Adipocyte (in vitro differentiated cells): ENCODE data around the gene DHRS2.

Experiments used
- DNase-seq: peaks from one replicate; pipeline ENCODE4 v3.0.0-alpha.2; 2015; ENCODE audit warnings: low read depth
- H3K27me3 ChIP-seq: replicated peaks from 2 replicates; pipeline ENCODE4 v1.7.0; 2013; ENCODE audit warnings: mild to moderate bottlenecking, low read length, moderate library complexity; ENCODE audit not compliant: control insufficient read depth, insufficient read depth
- H3K36me3 ChIP-seq: 2 replicates; pipeline ENCODE4 v1.7.0; 2013; ENCODE audit warnings: low read length, mild to moderate bottlenecking, moderate library complexity; ENCODE audit not compliant: control insufficient read depth, insufficient read depth, severe bottlenecking
- H3K4me1 ChIP-seq: 2 replicates; pipeline ENCODE4 v1.7.0; 2013; ENCODE audit warnings: mild to moderate bottlenecking, low read length, moderate library complexity; ENCODE audit not compliant: control insufficient read depth, insufficient read depth
- H3K4me3 ChIP-seq: 2 replicates; pipeline ENCODE4 v1.7.0; 2013; ENCODE audit warnings: mild to moderate bottlenecking, low read length, moderate library complexity
- H3K9ac ChIP-seq: 2 replicates; pipeline ENCODE4 v1.7.0; 2013; ENCODE audit warnings: mild to moderate bottlenecking, low read length, moderate library complexity
- H3K9me3 ChIP-seq: 2 replicates; pipeline ENCODE4 v1.7.0; 2013; ENCODE audit warnings: mild to moderate bottlenecking, low read length, moderate library complexity; ENCODE audit not compliant: control insufficient read depth

DHRS2 gene

DNA sequence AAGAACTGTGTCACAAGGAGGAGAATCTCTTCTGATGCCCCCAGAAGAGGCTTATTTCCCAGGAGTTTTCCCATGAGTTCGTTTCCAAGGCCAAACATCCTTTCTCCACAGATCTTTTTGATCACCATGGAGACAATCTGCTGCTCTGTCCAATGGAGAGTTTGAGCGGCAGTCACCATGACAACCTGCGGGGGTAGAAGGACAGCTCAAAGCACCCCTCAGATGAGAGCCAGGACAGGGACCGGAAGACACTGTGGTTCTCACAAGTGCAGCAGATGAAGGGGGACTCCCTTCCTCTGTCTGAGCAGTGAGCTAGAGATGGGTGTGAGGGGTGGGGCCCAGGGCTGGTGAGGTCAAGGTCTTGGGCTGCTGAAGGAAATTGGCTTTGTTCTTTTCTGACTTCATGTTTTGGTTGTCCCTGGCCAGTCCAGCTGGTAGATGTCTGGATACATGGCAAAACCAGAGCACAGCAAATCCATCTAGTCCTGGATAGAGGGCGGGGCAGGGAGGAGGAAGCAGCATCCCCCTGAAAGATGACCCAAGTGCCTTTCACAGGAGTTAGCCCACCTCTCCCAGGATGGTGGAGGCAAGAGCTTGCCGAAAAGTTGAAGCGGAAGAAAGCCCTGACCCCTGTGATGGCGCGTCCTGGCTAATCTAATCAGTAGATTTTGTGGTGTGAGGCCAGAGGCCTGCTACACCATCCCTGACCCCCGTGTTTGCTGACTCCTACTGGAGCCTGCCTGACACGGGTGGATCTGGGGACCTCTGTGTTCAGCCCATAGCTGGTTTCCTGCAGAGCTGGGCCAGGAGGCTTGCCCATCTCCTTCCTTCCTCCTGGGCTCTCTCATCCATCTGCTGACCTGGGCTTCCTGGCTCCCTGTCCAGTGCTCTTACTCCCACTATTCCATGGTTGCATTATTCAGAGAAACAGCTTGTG is 24.4 kb downstream of the DHRS2 start:
- Histone ChIP-seq H3K4me1 (no peaks in the 10 kb centered on the region), H3K4me3 (no peak overlapping the region), H3K36me3 (no peaks in the 10 kb centered on the region), H3K27me3 (peaks cover 65% of the 10 kb centered on the region), H3K9ac (no peak overlapping the region), H3K9me3 (no peaks in the 10 kb centered on the region)
- no peak for DNase-seq

DNA sequence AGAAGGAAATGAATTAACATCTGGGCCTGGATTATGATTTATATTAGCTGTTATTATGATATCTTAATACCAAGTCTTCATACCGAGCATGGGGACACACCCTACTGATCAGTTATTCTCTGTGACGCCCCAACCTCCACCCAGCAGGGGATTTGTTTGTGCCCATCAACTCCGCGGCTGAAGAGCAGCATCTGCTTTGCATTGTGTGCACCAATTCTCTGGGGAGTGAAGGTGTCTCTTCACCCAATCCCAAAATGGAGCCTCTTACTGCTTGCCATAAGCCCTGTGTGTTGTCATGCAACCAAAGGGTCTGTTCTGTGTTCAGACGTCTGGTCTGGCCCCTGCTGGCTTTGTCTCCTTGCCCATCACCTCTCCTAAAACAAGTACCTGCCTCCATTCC is 25.4 kb downstream of the DHRS2 start:
- no peaks in the 10 kb centered on the region for H3K36me3 ChIP-seq
- H3K9ac ChIP-seq, result no peak overlapping the region
- no peak for DNase-seq
- H3K4me1 ChIP-seq, result no peaks in the 10 kb centered on the region
- H3K4me3 ChIP-seq, result no peak overlapping the region
- peaks cover 65% of the 10 kb centered on the region for H3K27me3 ChIP-seq
- H3K9me3 ChIP-seq, result no peaks in the 10 kb centered on the region

DNA sequence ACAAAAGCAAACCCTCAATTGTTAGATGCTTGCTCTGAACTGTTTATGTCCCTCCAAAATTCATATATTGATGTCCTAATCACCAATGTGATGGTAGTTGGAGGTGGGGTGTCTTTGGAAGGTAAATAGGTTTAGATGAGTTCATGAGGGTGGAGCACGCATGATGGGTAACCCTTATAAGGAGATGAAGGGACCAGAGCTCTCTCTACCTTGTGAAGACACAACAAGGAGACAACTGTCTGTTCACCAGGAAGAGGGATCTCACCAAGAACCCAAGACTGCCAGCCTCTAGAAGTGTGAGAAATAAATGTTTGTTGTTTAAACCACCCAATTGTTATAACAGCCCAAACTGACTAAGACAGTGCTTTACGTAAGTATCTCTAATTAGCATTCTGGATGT is 27.0 kb downstream of the DHRS2 start:
- Histone ChIP-seq H3K9ac (no peak overlapping the region), H3K36me3 (no peaks in the 10 kb centered on the region), H3K27me3 (peaks cover 64% of the 10 kb centered on the region), H3K4me1 (no peaks in the 10 kb centered on the region), H3K4me3 (no peak overlapping the region), H3K9me3 (no peaks in the 10 kb centered on the region)
- DNase-seq, result no peak

DNA sequence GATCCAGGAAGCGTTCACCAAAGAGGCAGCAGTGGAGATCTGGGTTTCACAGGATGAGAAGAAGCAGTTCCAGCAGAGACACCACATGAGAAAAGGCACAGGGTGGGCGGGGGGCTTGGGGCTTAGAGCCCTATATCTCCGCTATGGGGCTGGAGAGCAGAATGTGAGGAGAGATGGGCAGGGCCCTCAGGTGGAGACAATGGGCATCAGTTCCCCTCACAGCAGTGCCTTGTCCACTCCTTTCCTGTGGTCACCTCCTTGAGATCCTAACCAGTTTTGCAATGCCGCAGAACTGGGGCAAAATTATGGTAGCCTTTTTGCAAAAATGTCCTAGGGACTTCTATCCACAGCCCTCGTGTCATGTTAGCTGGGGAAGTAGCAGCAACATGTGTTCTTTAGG is 27.5 kb downstream of the DHRS2 start:
- H3K27me3 ChIP-seq, result peaks cover 58% of the 10 kb centered on the region
- H3K36me3 ChIP-seq, result no peaks in the 10 kb centered on the region
- H3K4me3 ChIP-seq, result no peak overlapping the region
- no peaks in the 10 kb centered on the region for H3K4me1 ChIP-seq
- no peaks in the 10 kb centered on the region for H3K9me3 ChIP-seq
- no peak for DNase-seq
- no peak overlapping the region for H3K9ac ChIP-seq

DNA sequence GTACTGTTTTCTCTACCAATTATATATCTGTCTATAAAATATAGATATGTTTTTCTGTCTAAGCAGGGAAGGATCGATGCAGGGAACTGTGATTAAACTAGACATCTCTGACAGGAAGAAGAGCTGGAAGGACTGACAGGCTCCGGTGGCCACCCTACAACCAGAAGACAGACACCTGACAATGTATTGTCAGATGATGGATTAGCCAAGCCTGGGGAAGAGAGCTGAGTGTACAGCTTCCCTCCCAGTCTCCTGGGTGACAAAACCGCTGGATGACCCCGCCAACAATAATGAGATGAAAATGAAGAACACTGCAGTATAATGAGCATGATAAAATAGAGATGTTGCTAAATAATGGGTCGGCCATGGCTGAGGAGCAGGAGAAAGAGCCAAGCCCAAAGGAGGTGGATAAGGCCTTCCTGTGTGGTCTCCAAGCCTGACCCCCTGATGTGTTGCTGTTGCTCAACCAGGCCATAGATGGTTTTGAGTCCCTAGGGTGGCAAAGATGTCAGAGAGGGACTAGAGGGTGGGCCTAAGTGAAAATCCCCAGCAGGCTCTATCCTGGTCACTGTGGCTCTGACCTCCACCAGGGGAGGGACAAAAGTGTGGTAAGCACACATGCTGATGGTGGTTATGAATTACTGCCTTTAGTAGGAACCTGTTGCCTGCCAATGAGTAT is 28.2 kb downstream of the DHRS2 start:
- no peaks in the 10 kb centered on the region for H3K4me1 ChIP-seq
- no peak for DNase-seq
- H3K27me3 ChIP-seq, result peaks cover 52% of the 10 kb centered on the region
- no peak overlapping the region for H3K4me3 ChIP-seq
- no peak overlapping the region for H3K9ac ChIP-seq
- no peaks in the 10 kb centered on the region for H3K36me3 ChIP-seq
- no peaks in the 10 kb centered on the region for H3K9me3 ChIP-seq

DNA sequence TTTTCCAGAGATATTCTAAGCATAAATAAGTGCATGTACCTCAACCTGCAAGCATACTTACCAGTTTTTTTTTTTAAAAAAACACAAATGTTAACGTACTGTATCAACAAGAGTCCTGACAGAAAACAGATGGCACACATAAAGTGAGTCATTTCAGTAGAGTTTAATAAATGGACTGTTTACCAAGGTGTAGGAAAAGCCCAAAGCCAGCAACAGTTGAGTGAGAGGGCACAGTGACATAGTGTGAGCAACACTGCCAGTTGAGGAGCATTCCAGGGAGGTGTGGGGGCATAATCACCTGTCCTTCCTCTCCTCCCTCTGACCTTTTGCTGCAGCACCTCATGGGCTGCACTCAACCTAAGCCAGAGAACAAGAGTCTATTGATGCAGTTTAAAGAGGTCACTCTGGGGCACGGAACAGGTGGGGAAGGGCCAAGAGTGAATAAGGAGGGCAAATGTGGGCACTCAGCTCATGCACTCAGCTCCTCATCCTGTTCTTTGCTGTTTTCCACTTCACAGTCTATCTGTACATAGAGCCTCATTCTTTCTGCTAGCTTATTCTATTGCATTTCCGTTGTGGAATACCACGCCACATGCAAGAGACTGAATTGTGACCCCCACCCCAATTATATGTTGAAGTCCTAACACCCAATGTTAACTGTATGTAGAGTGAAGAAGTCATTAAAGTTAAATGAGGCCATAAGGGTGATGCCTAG is 29.3 kb downstream of the DHRS2 start:
- H3K9ac ChIP-seq, result no peak overlapping the region
- DNase-seq, result no peak

DNA sequence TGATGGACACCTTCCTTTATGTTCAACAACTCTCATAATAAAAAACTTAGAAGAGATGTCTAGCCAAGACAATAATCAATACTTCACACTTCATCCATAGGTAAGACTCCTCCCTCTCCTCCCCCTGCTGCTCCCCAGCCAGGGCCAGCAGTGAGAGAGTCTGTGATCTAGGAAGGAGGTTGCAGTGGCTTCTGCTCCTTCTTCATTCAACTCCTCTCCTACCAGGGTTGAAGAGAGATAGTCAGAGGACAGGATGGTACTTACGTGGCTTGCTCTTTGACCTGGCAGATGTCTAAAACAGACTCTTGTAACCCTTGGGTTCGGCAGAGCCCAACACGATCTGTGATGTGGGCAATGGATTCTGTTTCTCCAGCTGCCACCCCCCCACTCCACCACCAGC is 31.0 kb downstream of the DHRS2 start:
- H3K4me1 ChIP-seq, result no peaks in the 10 kb centered on the region
- no peaks in the 10 kb centered on the region for H3K36me3 ChIP-seq
- H3K9ac ChIP-seq, result no peak overlapping the region
- H3K27me3 ChIP-seq, result peaks cover 29% of the 10 kb centered on the region
- no peaks in the 10 kb centered on the region for H3K9me3 ChIP-seq
- no peak for DNase-seq
- no peak overlapping the region for H3K4me3 ChIP-seq

More for the DNA sequence above, 29.3 kb downstream of the DHRS2 start:
- Histone ChIP-seq H3K9me3 (no peaks in the 10 kb centered on the region), H3K4me3 (no peak overlapping the region), H3K27me3 (peaks cover 45% of the 10 kb centered on the region), H3K36me3 (no peaks in the 10 kb centered on the region), H3K4me1 (no peaks in the 10 kb centered on the region)

DNA sequence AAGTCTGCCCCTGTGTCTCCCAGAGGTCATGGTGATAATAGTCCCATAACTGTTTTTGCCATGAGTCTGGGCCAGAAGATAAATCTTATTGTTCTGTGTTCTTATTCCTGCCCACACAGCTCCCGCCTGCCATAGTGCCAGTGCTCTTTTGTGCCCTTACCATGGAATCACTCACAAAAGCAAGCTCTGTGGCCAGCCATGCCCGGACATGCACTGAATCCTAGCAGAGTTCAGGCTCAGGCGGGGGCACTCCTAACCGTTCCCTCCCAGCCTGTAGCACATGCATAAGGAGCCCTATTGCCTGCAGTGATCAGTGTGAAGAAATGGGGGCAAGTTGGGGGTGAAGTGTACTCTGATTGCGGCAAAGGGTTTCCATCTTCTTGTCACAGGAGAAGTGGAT is 33.3 kb downstream of the DHRS2 start:
- H3K9me3 ChIP-seq, result no peaks in the 10 kb centered on the region
- no peaks in the 10 kb centered on the region for H3K36me3 ChIP-seq
- no peak overlapping the region for H3K4me3 ChIP-seq
- no peak overlapping the region for H3K9ac ChIP-seq
- H3K4me1 ChIP-seq, result no peaks in the 10 kb centered on the region
- no peak for DNase-seq
- peaks cover 21% of the 10 kb centered on the region for H3K27me3 ChIP-seq

DNA sequence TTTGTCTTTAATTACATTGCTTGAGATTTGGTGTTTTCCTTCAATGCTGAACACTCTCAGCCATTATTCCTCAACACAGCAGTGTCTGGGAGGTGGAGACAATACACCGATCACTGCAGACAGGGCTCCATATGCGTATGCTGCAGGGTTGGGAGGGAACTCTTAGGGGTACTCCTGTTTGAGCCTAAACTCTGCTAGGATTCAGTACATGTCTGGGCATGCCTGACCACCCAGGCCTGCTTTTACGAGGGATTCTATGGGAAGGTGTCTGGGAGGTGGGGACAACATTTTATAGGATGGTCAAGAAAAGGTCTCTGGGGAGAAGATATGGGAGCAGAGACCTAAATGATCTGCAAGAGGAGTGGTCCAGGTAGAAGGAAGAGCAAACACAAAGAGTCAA is 34.3 kb downstream of the DHRS2 start:
- H3K9me3 ChIP-seq, result no peaks in the 10 kb centered on the region
- H3K9ac ChIP-seq, result no peak overlapping the region
- no peaks in the 10 kb centered on the region for H3K36me3 ChIP-seq
- peaks cover 22% of the 10 kb centered on the region for H3K27me3 ChIP-seq
- H3K4me1 ChIP-seq, result no peaks in the 10 kb centered on the region
- H3K4me3 ChIP-seq, result no peak overlapping the region
- DNase-seq, result no peak

DNA sequence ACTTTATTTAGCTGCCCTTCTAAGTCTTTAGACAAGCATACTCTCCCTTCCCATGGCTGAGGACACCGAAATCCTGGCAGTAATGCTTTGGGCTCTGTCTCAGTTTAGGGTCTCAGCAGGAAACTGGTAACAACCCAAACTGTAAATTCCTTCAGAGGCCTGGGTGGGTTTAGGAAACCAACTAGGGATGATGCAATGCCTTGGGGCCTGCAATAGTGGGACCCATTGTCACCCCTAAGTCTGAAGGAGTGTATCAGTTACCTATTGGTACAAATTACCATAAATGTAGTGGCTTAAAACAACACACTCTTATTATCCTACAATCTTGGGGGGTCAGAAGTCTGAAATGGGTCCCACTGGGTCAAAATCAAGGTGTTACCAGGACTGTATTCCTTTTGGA is 36.0 kb downstream of the DHRS2 start:
- no peaks in the 10 kb centered on the region for H3K9me3 ChIP-seq
- peaks cover 21% of the 10 kb centered on the region for H3K27me3 ChIP-seq
- no peak overlapping the region for H3K4me3 ChIP-seq
- DNase-seq, result no peak
- no peaks in the 10 kb centered on the region for H3K4me1 ChIP-seq
- no peaks in the 10 kb centered on the region for H3K36me3 ChIP-seq
- H3K9ac ChIP-seq, result no peak overlapping the region

DNA sequence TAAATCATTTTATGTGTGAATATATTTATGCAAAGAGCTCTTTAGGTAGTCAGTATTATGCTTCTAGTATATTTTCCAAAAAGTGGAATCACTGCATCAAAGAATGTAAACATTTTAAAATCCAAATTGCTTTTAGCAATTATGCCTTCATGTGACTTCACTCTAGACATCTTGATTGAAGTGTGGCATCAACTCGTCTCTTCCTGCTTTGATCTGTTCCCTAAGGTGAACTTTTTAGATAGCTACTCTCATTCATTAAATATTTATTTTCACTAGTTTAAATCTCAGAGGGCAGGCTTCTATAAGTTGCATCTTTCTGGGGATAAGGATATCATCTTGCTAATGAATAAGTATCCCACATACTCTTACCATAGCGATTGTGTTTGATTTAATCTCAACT is 39.2 kb downstream of the DHRS2 start:
- Histone ChIP-seq H3K4me1 (no peaks in the 10 kb centered on the region), H3K27me3 (peaks cover 19% of the 10 kb centered on the region), H3K9ac (no peak overlapping the region), H3K4me3 (no peak overlapping the region), H3K9me3 (no peaks in the 10 kb centered on the region), H3K36me3 (no peaks in the 10 kb centered on the region)
- no peak for DNase-seq
